NCI-H146 treated with DMSO at 0.1 percent for 48 hours (cell line): ENCODE results near the gene RAD51B.

Experiments used
- DNase-seq: peaks from one replicate; lab custom pipeline; 2025; ENCODE audit not compliant: unreplicated experiment; lab: John Stamatoyannopoulos, UW

The RAD51B gene

GRCh38 chr14:68770553-68771286, 951.1 kb downstream of the RAD51B start:
- no peak for DNase-seq

DNA sequence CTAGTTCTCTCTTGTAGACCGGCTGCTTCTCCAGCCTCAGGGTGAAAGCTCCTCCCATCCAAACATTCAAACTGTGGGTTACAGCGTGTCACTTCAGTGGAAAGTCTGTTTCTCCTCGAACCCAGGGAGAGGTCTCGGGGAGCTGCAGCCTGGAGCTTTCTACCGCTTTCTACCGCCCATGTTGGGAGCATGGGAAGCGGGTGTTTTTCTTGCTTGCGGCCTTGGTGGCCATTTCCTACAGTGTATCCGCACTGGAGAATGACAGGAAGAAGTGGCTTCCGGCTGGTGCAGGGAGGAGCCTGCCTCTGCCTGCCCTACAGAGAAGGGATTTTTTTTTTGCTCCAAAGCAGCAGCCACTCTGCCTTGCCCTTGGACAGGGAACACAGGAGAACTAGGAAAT, 952.1 kb downstream of the RAD51B start:
- no peak for DNase-seq

- DNase-seq = no peak
These were observed 953.3 kb downstream of the RAD51B start for GRCh38 chr14:68772761-68773381.

DNA sequence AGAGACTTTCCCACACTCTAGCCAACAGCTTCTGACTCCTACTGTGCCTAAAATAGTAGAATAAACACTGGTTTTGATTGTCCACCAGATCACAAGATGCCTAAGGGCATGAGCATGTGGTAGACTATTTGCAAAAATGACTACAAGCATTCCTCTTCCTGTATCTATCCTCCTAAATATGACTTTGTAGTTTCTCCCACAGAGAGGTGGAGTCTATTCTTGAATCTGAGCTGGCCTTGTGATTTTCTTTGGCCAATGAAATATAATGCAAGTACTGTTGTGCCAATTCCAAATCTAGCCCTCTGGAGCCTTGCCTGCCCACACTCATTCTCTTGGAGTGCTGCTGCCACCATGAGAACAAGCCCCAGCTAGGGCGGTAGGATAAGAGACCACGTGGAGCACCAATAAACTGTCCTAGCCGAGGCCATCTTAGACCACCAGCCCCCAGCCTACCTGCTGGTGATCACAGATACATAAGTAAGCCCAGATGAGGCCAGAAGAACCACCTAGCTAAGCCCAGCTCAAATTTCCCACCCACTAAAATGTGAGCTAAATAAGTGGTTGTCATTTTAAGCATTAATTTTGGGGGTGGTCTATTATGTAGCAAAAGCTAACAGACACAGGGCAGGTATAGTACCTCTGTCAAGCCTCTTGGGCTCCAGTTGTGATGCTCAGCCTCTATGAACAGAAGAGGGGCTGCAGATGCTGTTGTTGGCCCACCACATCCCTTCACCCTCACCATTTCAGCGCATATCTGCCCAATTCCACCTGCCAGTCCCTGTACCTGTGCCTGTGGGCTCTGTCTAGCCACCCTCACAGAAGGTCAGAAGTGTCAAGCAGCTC, 955.4 kb downstream of the RAD51B start:
- peak; percentile 24 for DNase-seq

DNA sequence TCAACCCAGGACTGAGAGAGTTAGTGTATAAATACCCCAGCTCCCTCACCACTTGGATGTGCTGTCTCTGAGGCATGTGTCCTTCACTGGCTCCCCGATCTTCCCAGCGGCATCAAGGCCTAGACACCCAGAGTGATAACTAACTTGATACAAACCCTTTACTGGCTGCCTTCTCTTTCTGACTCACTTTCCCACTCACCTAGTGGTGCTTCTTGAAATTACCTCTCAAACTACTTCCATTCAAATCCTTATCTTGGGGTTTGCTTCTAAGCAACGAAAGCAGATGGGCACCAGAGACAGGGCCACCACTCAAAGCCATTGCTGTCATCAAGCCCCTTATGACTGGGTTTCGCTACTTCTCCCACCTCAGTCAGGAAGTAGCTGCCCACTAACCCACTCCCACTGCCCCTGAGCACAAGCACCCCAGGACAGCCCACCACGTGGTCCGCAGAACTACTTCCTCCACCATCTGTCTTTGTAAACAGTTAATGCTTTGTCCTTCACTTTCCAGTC, 956.1 kb downstream of the RAD51B start:
- DNase-seq = no peak

DNA sequence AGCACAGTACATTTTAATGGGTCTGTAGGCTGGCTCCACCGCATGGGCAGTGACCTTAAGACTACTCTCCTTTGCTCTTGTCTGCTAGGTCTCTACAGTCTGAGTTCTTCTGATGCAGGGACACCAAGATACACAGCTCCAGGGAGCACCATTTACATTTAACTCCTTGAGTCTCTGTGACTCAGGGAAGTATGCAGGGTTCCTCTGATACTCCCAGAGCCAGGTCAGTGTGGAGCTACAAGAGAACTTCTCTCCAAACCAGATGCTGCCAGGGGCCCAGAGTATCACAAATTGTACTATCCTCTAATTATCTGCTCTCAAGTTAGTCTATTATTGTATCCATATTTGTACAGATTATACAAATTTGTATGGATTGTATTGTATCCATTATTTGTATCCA, 958.1 kb downstream of the RAD51B start:
- peak; percentile 3 for DNase-seq
